Motor neuron (in vitro differentiated cells): ENCODE results near the gene MAGEA9. TPM values are rescaled to one million over a fixed set of nuclear protein-coding genes. Genes with fewer than 3 reads are reported as not detected.
"Not testable (repeated sequence)": the region's sequence is repeated elsewhere in the genome, so short reads cannot be mapped to it uniquely, and the experiment has no call there.

Experiments
- ATAC-seq, 8 experiments: fragments of 200-7000 bp; cut with Tn5 transposase; replicated peaks in 6 of 8; 2 replicates each; pipeline ENCODE4 v1.8.0; 2021; ENCODE audit warnings: mild to moderate bottlenecking in 8 of 8, moderate library complexity in 8 of 8
- H3K27ac ChIP-seq, 2 donors: fragments of 250-450 bp; sonication (Bioruptor Pico); 2 replicates each; pipeline ENCODE4 v1.9.0; 2021; ENCODE audit warnings: antibody characterized with exemption in 2 of 2, mild to moderate bottlenecking in 2 of 2, moderate library complexity in 1 of 2
- H3K4me1 ChIP-seq, 2 donors: fragments of 250-450 bp; sonication (Bioruptor Pico); replicated peaks in 1 of 2; 2 replicates each; pipeline ENCODE4 v1.6.1; 2021; ENCODE audit warnings: antibody characterized with exemption in 2 of 2, mild to moderate bottlenecking in 2 of 2, moderate library complexity in 1 of 2
- H3K4me3 ChIP-seq, 5 donors: fragments of 250-450 bp; sonication (Bioruptor Pico); 2 replicates each; pipeline ENCODE4 v1.9.0; 2021; ENCODE audit warnings: antibody characterized with exemption in 5 of 5, mild to moderate bottlenecking in 5 of 5, moderate library complexity in 4 of 5
- WGBS, 10 experiments: fragments of 450-650 bp; shearing (Covaris generic); methylation state at CpG; one replicate each; pipeline ENCODE4 v1.0.0; 2022; 5-methylcytosine and 5-hydroxymethylcytosine counted together
- in situ Hi-C, 9 experiments: fragments of 400-800 bp; cut with MboI; loops; one replicate each; pipeline ENCODE4 v1.15.0; 2021; ENCODE audit warnings: low sequenced_read_pairs in 9 of 9, low pct_unique_long_range_greater_than_20kb in 2 of 9; ENCODE audit not compliant: unreplicated experiment in 9 of 9
- total RNA-seq, 8 experiments: library from RNA; unstranded; fragments of 300-600 nt; gene quantifications; 2 replicates each; pipeline versions ENCODE4 v1.2.3 to v1.2.4, GENCODE V29; 2022

Gene MAGEA9
- total RNA-seq, 8 experiments from 2014 or later: not detected

- H3K27ac ChIP-seq, in situ Hi-C loops, H3K4me3 ChIP-seq, H3K4me1 ChIP-seq, ATAC-seq: not testable (repeated sequence)
- no CpG with 5 or more reads among the region's 9 CpGs for WGBS, 10 experiments
These were observed 8.7 kb upstream of the MAGEA9 start for GRCh38 chrX:149773026-149773425.

- WGBS, 10 experiments: no CpG with 5 or more reads among the region's 17 CpGs
- in situ Hi-C loops, H3K4me1 ChIP-seq, H3K4me3 ChIP-seq, ATAC-seq, H3K27ac ChIP-seq: not testable (repeated sequence)
These were observed 8.0 kb upstream of the MAGEA9 start, which contains the start of gene HSFX1 for GRCh38 chrX:149773768-149774167. Gene HSFX1 (plus strand): TSS chrX:149774068. CDS start chrX:149774682, 614 bp downstream.

- H3K27ac ChIP-seq, in situ Hi-C loops, ATAC-seq, H3K4me1 ChIP-seq, H3K4me3 ChIP-seq: not testable (repeated sequence)
- no CpG with 5 or more reads among the region's 7 CpGs for WGBS, 10 experiments
These were observed 3.7 kb upstream of the MAGEA9 start for GRCh38 chrX:149777999-149778398.

GRCh38 chrX:149795531-149795930 lies 13.8 kb downstream of the MAGEA9 start:
- H3K4me1 ChIP-seq, in situ Hi-C loops, H3K27ac ChIP-seq, H3K4me3 ChIP-seq: not testable (repeated sequence)
- WGBS, 10 experiments: no CpG with 5 or more reads among the region's 1 CpG
- ATAC-seq: peak in 4 of 8 experiments; percentile 41 to 93 (median 88)

GRCh38 chrX:149799095-149799714 lies 17.5 kb downstream of the MAGEA9 start:
- ATAC-seq: peak in 1 of 8 experiments; percentile 57
- WGBS, 10 experiments: 0 to 92% (median 41%) methylated on average over 1 to 6 of the region's 6 CpGs; no CpG with 5 or more reads in 3 of the 10 experiments
- Histone ChIP-seq H3K27ac (no peak overlapping the region), H3K4me3 (no peak overlapping the region), H3K4me1 (peaks cover 0 to 4% of the 10 kb centered on the region in 2 donors)
- in situ Hi-C loops: no loop called here

- WGBS, 10 experiments: 0 to 83% (median 50%) methylated on average over 1 to 3 of the region's 3 CpGs; no CpG with 5 or more reads in 4 of the 10 experiments
These were observed 18.2 kb downstream of the MAGEA9 start for GRCh38 chrX:149799938-149800337.

GRCh38 chrX:149803458-149804062 lies 21.8 kb downstream of the MAGEA9 start:
- ATAC-seq: no peak
- no peak overlapping the region for H3K4me3 ChIP-seq
- in situ Hi-C loops: no loop called here
- H3K4me1 ChIP-seq: peaks cover 0 to 4% of the 10 kb centered on the region in 2 donors
- 20 to 54% methylated on average over 1 to 9 of the region's 10 CpGs; no CpG with 5 or more reads in 8 of the 10 experiments for WGBS, 10 experiments
- H3K27ac ChIP-seq: no peak overlapping the region

More at GRCh38 chrX:149799938-149800337, 18.2 kb downstream of the MAGEA9 start:
- Histone ChIP-seq H3K27ac (no peak overlapping the region), H3K4me3 (no peak overlapping the region), H3K4me1 (peaks cover 0 to 4% of the 10 kb centered on the region in 2 donors)
- in situ Hi-C loops: no loop called here
- peak in 4 of 8 experiments; percentile 36 to 91 (median 56) for ATAC-seq

- no peak for ATAC-seq
- no peak overlapping the region for H3K4me3 ChIP-seq
- in situ Hi-C loops: no loop called here
- no peak overlapping the region for H3K27ac ChIP-seq
- WGBS, 10 experiments: 0 to 100% methylated on average over 3 of the region's 6 CpGs; no CpG with 5 or more reads in 8 of the 10 experiments
- H3K4me1 ChIP-seq: peaks cover 0 to 4% of the 10 kb centered on the region in 2 donors
These were observed 22.4 kb downstream of the MAGEA9 start for GRCh38 chrX:149804102-149804501.

GRCh38 chrX:149807747-149808458 lies 26.2 kb downstream of the MAGEA9 start:
- ATAC-seq: no peak
- H3K27ac ChIP-seq: no peak overlapping the region
- in situ Hi-C loops: no loop called here
- H3K4me1 ChIP-seq: no peaks in the 10 kb centered on the region
- H3K4me3 ChIP-seq: no peak overlapping the region
- no CpG with 5 or more reads among the region's 12 CpGs for WGBS, 10 experiments

GRCh38 chrX:149818652-149819051 lies 36.9 kb downstream of the MAGEA9 start:
- in situ Hi-C loops: no loop called here
- 80 to 100% (median 100%) methylated on average over 1 of the region's 1 CpG; no CpG with 5 or more reads in 7 of the 10 experiments for WGBS, 10 experiments
- Histone ChIP-seq H3K4me3 (no peak overlapping the region), H3K4me1 (no peaks in the 10 kb centered on the region), H3K27ac (no peak overlapping the region)
- ATAC-seq: no peak

GRCh38 chrX:149819371-149819770 lies 37.6 kb downstream of the MAGEA9 start:
- in situ Hi-C loops: no loop called here
- Histone ChIP-seq H3K4me1 (no peaks in the 10 kb centered on the region), H3K4me3 (no peak overlapping the region), H3K27ac (no peak overlapping the region)
- ATAC-seq: no peak
- 0 to 100% (median 18%) methylated on average over 1 to 2 of the region's 2 CpGs; no CpG with 5 or more reads in 6 of the 10 experiments for WGBS, 10 experiments

GRCh38 chrX:149825424-149825823 lies 43.7 kb downstream of the MAGEA9 start:
- ATAC-seq: no peak
- no peak overlapping the region for H3K4me3 ChIP-seq
- H3K27ac ChIP-seq: no peak overlapping the region
- in situ Hi-C loops: no loop called here
- WGBS, 10 experiments: 5 to 10% methylated on average over 2 to 3 of the region's 3 CpGs; no CpG with 5 or more reads in 8 of the 10 experiments
- peaks cover 3 to 6% of the 10 kb centered on the region in 2 donors for H3K4me1 ChIP-seq

GRCh38 chrX:149827254-149827653 lies 45.5 kb downstream of the MAGEA9 start:
- H3K27ac ChIP-seq: no peak overlapping the region
- ATAC-seq: no peak
- in situ Hi-C loops: no loop called here
- WGBS, 10 experiments: 29 to 100% (median 80%) methylated on average over 1 of the region's 1 CpG; no CpG with 5 or more reads in 1 of the 10 experiments
- H3K4me3 ChIP-seq: no peak overlapping the region
- peaks cover 3 to 6% of the 10 kb centered on the region in 2 donors for H3K4me1 ChIP-seq
